NCI-H345 treated with DMSO at 0.1 percent for 48 hours (cell line): ENCODE data around the gene SMARCA4.

Experiments used
- DNase-seq: peaks from one replicate; lab custom pipeline; 2025; ENCODE audit not compliant: unreplicated experiment; lab: John Stamatoyannopoulos, UW

SMARCA4 gene

GRCh38 chr19:11007385-11007784, 46.6 kb downstream of the SMARCA4 start:
- DNase-seq, result no peak

GRCh38 chr19:11007962-11008532, 47.2 kb downstream of the SMARCA4 start:
- DNase-seq, result no peak

- no peak for DNase-seq
Measured at GRCh38 chr19:11010041-11010440, 49.2 kb downstream of the SMARCA4 start.

GRCh38 chr19:11012507-11012906, 51.7 kb downstream of the SMARCA4 start:
- DNase-seq, result no peak

- no peak for DNase-seq
Measured at GRCh38 chr19:11013771-11014170, 52.9 kb downstream of the SMARCA4 start.

GRCh38 chr19:11014403-11014911, 53.6 kb downstream of the SMARCA4 start:
- DNase-seq, result no peak

- DNase-seq, result no peak
Measured at GRCh38 chr19:11016631-11017030, 55.8 kb downstream of the SMARCA4 start.

GRCh38 chr19:11017275-11018035, 56.6 kb downstream of the SMARCA4 start:
- no peak for DNase-seq

- no peak for DNase-seq
Measured at GRCh38 chr19:11018179-11018578, 57.3 kb downstream of the SMARCA4 start.

- no peak for DNase-seq
Measured at GRCh38 chr19:11018763-11019162, 57.9 kb downstream of the SMARCA4 start.

GRCh38 chr19:11019262-11019661, 58.4 kb downstream of the SMARCA4 start:
- DNase-seq, result no peak

- DNase-seq, result no peak
Measured at GRCh38 chr19:11019824-11020223, 59.0 kb downstream of the SMARCA4 start.

- DNase-seq, result no peak
Measured at GRCh38 chr19:11020423-11020822, 59.6 kb downstream of the SMARCA4 start.

GRCh38 chr19:11020982-11021759, 60.3 kb downstream of the SMARCA4 start:
- no peak for DNase-seq

- no peak for DNase-seq
Measured at GRCh38 chr19:11021760-11022144, 60.9 kb downstream of the SMARCA4 start.

- no peak for DNase-seq
Measured at GRCh38 chr19:11023016-11023415, 62.2 kb downstream of the SMARCA4 start.

- DNase-seq, result no peak
Measured at GRCh38 chr19:11023710-11024109, 62.9 kb downstream of the SMARCA4 start.

GRCh38 chr19:11024259-11024658, 63.4 kb downstream of the SMARCA4 start:
- no peak for DNase-seq

GRCh38 chr19:11025006-11025405, 64.2 kb downstream of the SMARCA4 start:
- DNase-seq, result no peak

GRCh38 chr19:11025445-11025844, 64.6 kb downstream of the SMARCA4 start:
- no peak for DNase-seq

- DNase-seq, result no peak
Measured at GRCh38 chr19:11025997-11026396, 65.2 kb downstream of the SMARCA4 start.

GRCh38 chr19:11027381-11027780, 66.6 kb downstream of the SMARCA4 start:
- no peak for DNase-seq
